ENCODE measurements around the gene MAPK1IP1L. TPM values are rescaled to one million over a fixed set of nuclear protein-coding genes. Genes with fewer than 3 reads are reported as not detected.

MAPK1IP1L gene
- total and polyA plus RNA-seq, 2 of the 13 experiments (the other 11 are each of a cell fraction or from before 2014, with no cell fraction given) = 27.8 to 68.4 TPM

DNA sequence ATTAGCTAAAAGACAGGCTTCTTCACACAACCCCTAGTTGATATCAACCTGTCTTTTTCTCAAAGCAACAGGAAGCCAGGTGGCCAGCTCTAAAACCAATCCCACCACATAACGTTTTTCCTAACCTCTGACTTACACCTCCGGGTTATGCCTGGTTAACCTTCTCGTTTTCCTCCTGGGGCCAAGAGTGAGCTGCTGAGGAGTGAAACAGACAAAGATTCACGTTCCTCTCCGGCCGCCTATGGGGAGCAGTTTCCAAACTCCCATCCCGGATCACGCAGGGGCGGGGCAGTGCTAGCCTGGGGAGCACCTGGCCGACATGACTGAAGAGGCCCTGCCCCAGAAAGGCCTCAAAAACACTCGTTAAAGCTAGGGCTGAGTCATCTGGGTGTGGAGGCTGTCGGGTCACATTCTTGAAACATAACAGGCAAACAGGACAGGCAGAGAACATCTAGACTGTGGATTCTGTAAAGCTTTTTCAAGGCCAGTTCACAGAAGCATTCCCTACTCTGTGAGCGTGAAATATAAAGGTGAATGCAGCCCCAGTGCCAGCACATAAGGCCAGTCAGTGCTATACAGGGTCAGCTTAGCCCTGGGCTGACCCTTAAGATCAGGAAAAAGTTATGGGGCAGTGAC, 51.7 kb downstream of the MAPK1IP1L start (continued):
- TF ChIP-seq SNAI1 (CRISPR knock-in tag; IDR thresholded peaks at IDR 0.05; ENCODE audit: borderline replicate concordance) = 0 out of 2 replicates have a peak, but pooled peaks have one; percentile 45
- peak; percentile 80 for TF ChIP-seq ZNF547 (CRISPR knock-in tag; IDR thresholded peaks at IDR 0.05)
- peak; percentile 89 for TF ChIP-seq PITX1 (CRISPR knock-in tag; IDR thresholded peaks at IDR 0.05)
- TF ChIP-seq, protein P1, sequence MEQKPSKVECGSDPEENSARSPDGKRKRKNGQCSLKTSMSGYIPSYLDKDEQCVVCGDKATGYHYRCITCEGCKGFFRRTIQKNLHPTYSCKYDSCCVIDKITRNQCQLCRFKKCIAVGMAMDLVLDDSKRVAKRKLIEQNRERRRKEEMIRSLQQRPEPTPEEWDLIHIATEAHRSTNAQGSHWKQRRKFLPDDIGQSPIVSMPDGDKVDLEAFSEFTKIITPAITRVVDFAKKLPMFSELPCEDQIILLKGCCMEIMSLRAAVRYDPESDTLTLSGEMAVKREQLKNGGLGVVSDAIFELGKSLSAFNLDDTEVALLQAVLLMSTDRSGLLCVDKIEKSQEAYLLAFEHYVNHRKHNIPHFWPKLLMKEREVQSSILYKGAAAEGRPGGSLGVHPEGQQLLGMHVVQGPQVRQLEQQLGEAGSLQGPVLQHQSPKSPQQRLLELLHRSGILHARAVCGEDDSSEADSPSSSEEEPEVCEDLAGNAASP (CRISPR knock-in tag; IDR thresholded peaks at IDR 0.05; ENCODE audit: borderline replicate concordance) = peak; percentile 76; the same call in 1 of the 2 replicates
- TF ChIP-seq, protein P2, sequence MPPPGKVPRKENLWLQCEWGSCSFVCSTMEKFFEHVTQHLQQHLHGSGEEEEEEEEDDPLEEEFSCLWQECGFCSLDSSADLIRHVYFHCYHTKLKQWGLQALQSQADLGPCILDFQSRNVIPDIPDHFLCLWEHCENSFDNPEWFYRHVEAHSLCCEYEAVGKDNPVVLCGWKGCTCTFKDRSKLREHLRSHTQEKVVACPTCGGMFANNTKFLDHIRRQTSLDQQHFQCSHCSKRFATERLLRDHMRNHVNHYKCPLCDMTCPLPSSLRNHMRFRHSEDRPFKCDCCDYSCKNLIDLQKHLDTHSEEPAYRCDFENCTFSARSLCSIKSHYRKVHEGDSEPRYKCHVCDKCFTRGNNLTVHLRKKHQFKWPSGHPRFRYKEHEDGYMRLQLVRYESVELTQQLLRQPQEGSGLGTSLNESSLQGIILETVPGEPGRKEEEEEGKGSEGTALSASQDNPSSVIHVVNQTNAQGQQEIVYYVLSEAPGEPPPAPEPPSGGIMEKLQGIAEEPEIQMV (CRISPR knock-in tag; IDR thresholded peaks at IDR 0.05; ENCODE audit: low read depth) = no peak; the same call in 1 of the 2 replicates
- TF ChIP-seq FOSL1 (CRISPR knock-in tag; IDR thresholded peaks at IDR 0.05; ENCODE audit: borderline replicate concordance) = peak; percentile 91
- TF ChIP-seq, protein P3, sequence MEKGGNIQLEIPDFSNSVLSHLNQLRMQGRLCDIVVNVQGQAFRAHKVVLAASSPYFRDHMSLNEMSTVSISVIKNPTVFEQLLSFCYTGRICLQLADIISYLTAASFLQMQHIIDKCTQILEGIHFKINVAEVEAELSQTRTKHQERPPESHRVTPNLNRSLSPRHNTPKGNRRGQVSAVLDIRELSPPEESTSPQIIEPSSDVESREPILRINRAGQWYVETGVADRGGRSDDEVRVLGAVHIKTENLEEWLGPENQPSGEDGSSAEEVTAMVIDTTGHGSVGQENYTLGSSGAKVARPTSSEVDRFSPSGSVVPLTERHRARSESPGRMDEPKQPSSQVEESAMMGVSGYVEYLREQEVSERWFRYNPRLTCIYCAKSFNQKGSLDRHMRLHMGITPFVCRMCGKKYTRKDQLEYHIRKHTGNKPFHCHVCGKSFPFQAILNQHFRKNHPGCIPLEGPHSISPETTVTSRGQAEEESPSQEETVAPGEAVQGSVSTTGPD (CRISPR knock-in tag; IDR thresholded peaks at IDR 0.05) = no peak; the same call in 1 of the 2 replicates
- no peak for TF ChIP-seq HOXA9 (CRISPR knock-in tag; IDR thresholded peaks at IDR 0.05; ENCODE audit: borderline replicate concordance)
- no peak for TF ChIP-seq DNMT3B (CRISPR knock-in tag; conservative IDR thresholded peaks at IDR 0.05)
- TF ChIP-seq ZNF10 (CRISPR knock-in tag; IDR thresholded peaks at IDR 0.05; ENCODE audit: borderline replicate concordance, low read depth) = no peak
- no peak for TF ChIP-seq RFX3 (CRISPR knock-in tag; IDR thresholded peaks at IDR 0.05)
- TF ChIP-seq, protein P4, sequence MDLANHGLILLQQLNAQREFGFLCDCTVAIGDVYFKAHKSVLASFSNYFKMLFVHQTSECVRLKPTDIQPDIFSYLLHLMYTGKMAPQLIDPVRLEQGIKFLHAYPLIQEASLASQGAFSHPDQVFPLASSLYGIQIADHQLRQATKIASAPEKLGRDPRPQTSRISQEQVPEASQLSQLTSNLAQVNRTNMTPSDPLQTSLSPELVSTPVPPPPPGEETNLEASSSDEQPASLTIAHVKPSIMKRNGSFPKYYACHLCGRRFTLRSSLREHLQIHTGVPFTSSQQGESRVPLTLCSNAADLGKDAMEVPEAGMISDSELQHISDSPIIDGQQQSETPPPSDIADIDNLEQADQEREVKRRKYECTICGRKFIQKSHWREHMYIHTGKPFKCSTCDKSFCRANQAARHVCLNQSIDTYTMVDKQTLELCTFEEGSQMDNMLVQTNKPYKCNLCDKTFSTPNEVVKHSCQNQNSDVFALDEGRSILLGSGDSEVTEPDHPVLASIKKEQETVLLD (CRISPR knock-in tag; IDR thresholded peaks at IDR 0.05; ENCODE audit: low read depth) = no peak
- TF ChIP-seq HOXD1 (CRISPR knock-in tag; IDR thresholded peaks at IDR 0.05) = peak; percentile 78; the same call in 1 of the 2 replicates
- TF ChIP-seq NFATC3 (CRISPR knock-in tag; IDR thresholded peaks at IDR 0.05) = 0 out of 2 replicates have a peak, but pooled peaks have one; percentile 55
- 0 out of 2 replicates have a peak, but pooled peaks have one; percentile 34 for TF ChIP-seq ZNF777 (CRISPR knock-in tag; IDR thresholded peaks at IDR 0.05)
- TF ChIP-seq ZNF674 (CRISPR knock-in tag; IDR thresholded peaks at IDR 0.05; ENCODE audit: low read depth) = no peak
- peak; percentile 81; the same call in 1 of the 2 replicates for TF ChIP-seq HIVEP1 (CRISPR knock-in tag; IDR thresholded peaks at IDR 0.05)
- no peak for TF ChIP-seq CHD2 (IDR thresholded peaks at IDR 0.05; ENCODE audit: low read depth, low read length)
- TF ChIP-seq ZNF331 (CRISPR knock-in tag; IDR thresholded peaks at IDR 0.05) = no peak
- no peak for TF ChIP-seq HOXA7 (CRISPR knock-in tag; IDR thresholded peaks at IDR 0.05)
- TF ChIP-seq, protein P5, sequence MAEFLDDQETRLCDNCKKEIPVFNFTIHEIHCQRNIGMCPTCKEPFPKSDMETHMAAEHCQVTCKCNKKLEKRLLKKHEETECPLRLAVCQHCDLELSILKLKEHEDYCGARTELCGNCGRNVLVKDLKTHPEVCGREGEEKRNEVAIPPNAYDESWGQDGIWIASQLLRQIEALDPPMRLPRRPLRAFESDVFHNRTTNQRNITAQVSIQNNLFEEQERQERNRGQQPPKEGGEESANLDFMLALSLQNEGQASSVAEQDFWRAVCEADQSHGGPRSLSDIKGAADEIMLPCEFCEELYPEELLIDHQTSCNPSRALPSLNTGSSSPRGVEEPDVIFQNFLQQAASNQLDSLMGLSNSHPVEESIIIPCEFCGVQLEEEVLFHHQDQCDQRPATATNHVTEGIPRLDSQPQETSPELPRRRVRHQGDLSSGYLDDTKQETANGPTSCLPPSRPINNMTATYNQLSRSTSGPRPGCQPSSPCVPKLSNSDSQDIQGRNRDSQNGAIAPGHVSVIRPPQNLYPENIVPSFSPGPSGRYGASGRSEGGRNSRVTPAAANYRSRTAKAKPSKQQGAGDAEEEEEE (CRISPR knock-in tag; IDR thresholded peaks at IDR 0.05; ENCODE audit: borderline replicate concordance) = no peak
- no peak for TF ChIP-seq ZFYVE20 (CRISPR knock-in tag; IDR thresholded peaks at IDR 0.05; ENCODE audit: borderline replicate concordance, low read depth)
- TF ChIP-seq SCMH1 (CRISPR knock-in tag; IDR thresholded peaks at IDR 0.05; ENCODE audit: borderline replicate concordance) = no peak

Measured in HepG2 (cell line).